Measurements from ENCODE around the gene NDUFV1. TPM values are rescaled to one million over a fixed set of nuclear protein-coding genes. Genes with fewer than 3 reads are reported as not detected.

NDUFV1 gene
- total and polyA plus RNA-seq, 9 of the 15 experiments (the other 6 are each of a cell fraction or from before 2014, with no cell fraction given), result 10.8 to 423 (median 209) TPM

GRCh38 chr11:67600324-67601029 is 6.3 kb upstream of the NDUFV1 start:
- ChIA-PET POLR2A (interaction anchor here (0.6 to 3.9 kb wide), 4 partner anchors 10 to 487 kb away, joined by 4 to 15 read pairs (median 10); no protein-coding TSS in a partner anchor), CTCF (ENCODE audit: low intra/inter-chr PET ratio) (no interaction called here)
- peak; percentile 91 for FAIRE-seq
- Histone ChIP-seq H4K20me1 (replicated peaks; ENCODE audit: control insufficient read depth, insufficient read depth, low read length) (no peaks in the 10 kb centered on the region), H3K9me3 (replicated peaks; ENCODE audit: control insufficient read depth, insufficient read depth, low read depth, low read length) (peaks cover 8% of the 10 kb centered on the region), H3K4me2 (ENCODE audit: insufficient read depth, low read length) (peak overlapping the region; percentile 51), H3K9me1 (ENCODE audit: control insufficient read depth, insufficient read depth, low read length) (no peaks in the 10 kb centered on the region), H3K27ac (ENCODE audit: extremely low read depth, low read depth, low read length) (peak overlapping the region; percentile 59), H3K4me1 (replicated peaks in 1 of 2; ENCODE audit: control insufficient read depth in 2 of 2, insufficient read depth in 2 of 2, low read length in 2 of 2) (peaks cover 45% of the 10 kb centered on the region in 2 experiments), H2AFZ (ENCODE audit: low read depth, low read length) (peak overlapping the region; percentile 41; the same call in 1 of the 2 replicates), H3K27me3 (ENCODE audit: control insufficient read depth in 2 of 2, insufficient read depth in 2 of 2, low read length in 2 of 2) (no peaks in the 10 kb centered on the region), H3K4me3 (no peak overlapping the region), H3K79me2 (ENCODE audit: control insufficient read depth, insufficient read depth, low read length) (no peaks in the 10 kb centered on the region), H3K36me3 (ENCODE audit: control insufficient read depth, insufficient read depth, low read length) (no peaks in the 10 kb centered on the region), H3K9ac (ENCODE audit: insufficient read depth in 1 of 2, low read depth in 2 of 2, low read length in 2 of 2) (peak overlapping the region in 1 of 2 experiments; percentile 18; a peak in 1 of 4 replicates)
- BruUV-seq (replicated peaks), result no TSS peak
- WGBS (ENCODE audit: insufficient coverage, low coverage, missing lambda C conversion rate), result 3% methylated on average over 7 of the region's 7 CpGs
- intact Hi-C loops (cut with micrococcal nuclease), result no loop called here
- peak; percentile 89 for ATAC-seq
- peak in 2 of 4 experiments; percentile 65 to 89 for DNase-seq (ENCODE audit: extremely low read depth in 1 of 4, low spot score in 3 of 4)
- in situ Hi-C loops (cut with MboI), result no loop called here
- TF ChIP-seq NCOR1 (IDR thresholded peaks at IDR 0.05) (peak; percentile 82), ZBTB1 (CRISPR knock-in tag; IDR thresholded peaks at IDR 0.05; ENCODE audit: borderline replicate concordance, low read depth) (peak; percentile 47; the same call in 1 of the 2 replicates), JUND (IDR thresholded peaks at IDR 0.05; ENCODE audit: borderline replicate concordance, low read depth, low read length) (peak; percentile 41; the same call in 1 of the 2 replicates), JUND (tag; IDR thresholded peaks at IDR 0.05; ENCODE audit: borderline replicate concordance, low read depth, low read length) (peak; percentile 18; the same call in 1 of the 3 replicates), MNT (conservative IDR thresholded peaks at IDR 0.05) (0 out of 4 replicates have a peak, but pooled peaks of 1 of the 2 experiments have one; percentile 51), ZNF311 (CRISPR knock-in tag; IDR thresholded peaks at IDR 0.05) (peak; percentile 60; the same call in 1 of the 2 replicates), ATF6 (CRISPR knock-in tag; IDR thresholded peaks at IDR 0.05) (no peak), GATA2 (CRISPR knock-in tag; IDR thresholded peaks at IDR 0.05) (peak; percentile 54; the same call in 1 of the 2 replicates), EGR1 (conservative IDR thresholded peaks at IDR 0.05) (0 out of 2 replicates have a peak, but pooled peaks have one; percentile 9), LEF1 (IDR thresholded peaks at IDR 0.05) (peak; percentile 76), L3MBTL2 (IDR thresholded peaks at IDR 0.05) (peak; percentile 22; the same call in 1 of the 2 replicates), TEAD1 (CRISPR knock-in tag; IDR thresholded peaks at IDR 0.05) (peak in 1 of 2 experiments; percentile 50; a peak in 1 of 4 replicates), FOSL1 (tag; conservative IDR thresholded peaks at IDR 0.05) (peak; percentile 28; the same call in 1 of the 2 replicates), ARHGAP35 (IDR thresholded peaks at IDR 0.05; ENCODE audit: partially characterized antibody) (no peak), MEF2A (IDR thresholded peaks at IDR 0.05; ENCODE audit: control insufficient read depth, low read depth, low read length) (0 out of 2 replicates have a peak, but pooled peaks have one; percentile 37), FOXM1 (IDR thresholded peaks at IDR 0.05; ENCODE audit: low read depth) (0 out of 2 replicates have a peak, but pooled peaks have one; percentile 21), FOXM1 (CRISPR knock-in tag; IDR thresholded peaks at IDR 0.05; ENCODE audit: low read depth) (no peak)
